HepG2 (cell line): ENCODE data around the gene PPP3R1. TPM values are rescaled to one million over a fixed set of nuclear protein-coding genes. Genes with fewer than 3 reads are reported as not detected.

Experiments
- HMGXB3 ChIP-seq: sonication (generic); formaldehyde crosslinking; IDR thresholded peaks from 2 replicates; pipeline ENCODE4 v1.4.0; 2020; ENCODE audit warnings: missing genetic modification reagents, borderline replicate concordance
- KIAA2018 ChIP-seq: sonication (generic); formaldehyde crosslinking; IDR thresholded peaks from 2 replicates; pipeline ENCODE4 v1.5.0; 2020; ENCODE audit warnings: mild to moderate bottlenecking, missing genetic modification reagents, borderline replicate concordance
- KLF16 ChIP-seq, 2 experiments: sonication (generic) in 1 of 2; formaldehyde crosslinking in 1 of 2; IDR thresholded peaks; 2 replicates each; pipeline versions ENCODE4 v1.6.1 to v1.8.0; 2016 to 2023; ENCODE audit warnings: missing genetic modification reagents in 2 of 2, missing compliant biosample characterization in 1 of 2
- KLF9 ChIP-seq: IDR thresholded peaks from 2 replicates; pipeline ENCODE4 v1.6.1; 2016; ENCODE audit warnings: low read depth
- MIXL1 ChIP-seq: IDR thresholded peaks from 2 replicates; pipeline ENCODE4 v1.6.1; 2016
- SCMH1 ChIP-seq: sonication (generic); formaldehyde crosslinking; IDR thresholded peaks from 2 replicates; pipeline ENCODE4 v1.9.0; 2021; ENCODE audit warnings: missing genetic modification reagents, mild to moderate bottlenecking, borderline replicate concordance
- ZFP36L1 ChIP-seq: sonication (generic); formaldehyde crosslinking; IDR thresholded peaks from 2 replicates; pipeline ENCODE4 v1.8.0; 2022; ENCODE audit warnings: mild to moderate bottlenecking, missing genetic modification reagents, moderate library complexity
- ZFP36L2 ChIP-seq: sonication (generic); formaldehyde crosslinking; IDR thresholded peaks from 2 replicates; pipeline ENCODE4 v1.4.0; 2020; ENCODE audit warnings: missing genetic modification reagents
- ZNF12 ChIP-seq: sonication (generic); formaldehyde crosslinking; IDR thresholded peaks from 2 replicates; pipeline ENCODE4 v1.5.0; 2020; ENCODE audit warnings: missing genetic modification reagents
- ZNF253 ChIP-seq: sonication (generic); formaldehyde crosslinking; IDR thresholded peaks from 2 replicates; pipeline ENCODE4 v1.8.0; 2022; ENCODE audit warnings: mild to moderate bottlenecking, missing genetic modification reagents, borderline replicate concordance
- ZNF275 ChIP-seq: sonication (generic); formaldehyde crosslinking; IDR thresholded peaks from 2 replicates; pipeline ENCODE4 v1.8.0; 2022; ENCODE audit warnings: missing genetic modification reagents, mild to moderate bottlenecking, inconsistent platforms, borderline replicate concordance
- ZNF562 ChIP-seq: sonication (generic); formaldehyde crosslinking; IDR thresholded peaks from 2 replicates; pipeline ENCODE4 v1.8.0; 2022; ENCODE audit warnings: missing genetic modification reagents, borderline replicate concordance
- ZNF567 ChIP-seq: sonication (generic); formaldehyde crosslinking; IDR thresholded peaks from 2 replicates; pipeline ENCODE4 v1.8.1; 2023; ENCODE audit warnings: mild to moderate bottlenecking, missing genetic modification reagents, borderline replicate concordance
- ZNF781 ChIP-seq: sonication (generic); formaldehyde crosslinking; IDR thresholded peaks from 2 replicates; pipeline ENCODE4 v1.5.1; 2020; ENCODE audit warnings: borderline replicate concordance, mild to moderate bottlenecking, missing genetic modification reagents; ENCODE audit errors: not compliant biosample characterization
- polyA plus RNA-seq, 8 experiments: library from polyadenylated mRNA; depleted of rRNA in 3 of 8; stranded (reverse) in 7 of 8; unstranded in 1 of 8; fragments of >200 nt; fragmentation: Illumina TruSeq in 4 of 8; extraction: Trizol in 4 of 8; gene quantifications; 2 replicates each; pipeline versions ENCODE4 v1.2.1 to v1.2.3, GENCODE V29; 2011 to 2016; ENCODE audit warnings: low read depth in 4 of 8, missing spikeins in 1 of 8, mixed read lengths in 1 of 8; ENCODE audit not compliant: insufficient read depth in 1 of 8
- total RNA-seq, 5 experiments: library from RNA; depleted of rRNA; stranded (reverse); fragments of >200 nt; fragmentation: Illumina TruSeq; extraction: Trizol; gene quantifications; 2 replicates each; pipeline ENCODE4 v1.2.3, GENCODE V29; 2016; ENCODE audit warnings: low read depth in 1 of 5

PPP3R1 gene
- total and polyA plus RNA-seq, 2 of the 13 experiments (the other 11 are each of a cell fraction or from before 2014, with no cell fraction given) = 11.6 to 25.7 TPM

GRCh38 chr2:68157402-68158133, 94.8 kb downstream of the PPP3R1 start, which contains the start of gene PNO1 (continued):
- TF ChIP-seq ZNF562 (CRISPR knock-in tag) = no peak; the same call in 1 of the 2 replicates
- no peak; the same call in 1 of the 2 replicates for TF ChIP-seq ZNF12
- TF ChIP-seq ZNF275 (CRISPR knock-in tag) = 0 out of 2 replicates have a peak, but pooled peaks have one; percentile 38
- no peak for TF ChIP-seq ZFP36L2
- TF ChIP-seq ZNF253 (CRISPR knock-in tag) = peak; percentile 87; the same call in 1 of the 2 replicates
- TF ChIP-seq KIAA2018 = peak; percentile 65; the same call in 1 of the 2 replicates
- TF ChIP-seq SCMH1 (CRISPR knock-in tag) = no peak
- TF ChIP-seq ZFP36L1 (CRISPR knock-in tag) = peak; percentile 97
- TF ChIP-seq HMGXB3 (CRISPR knock-in tag) = peak; percentile 77; the same call in 1 of the 2 replicates
- TF ChIP-seq ZNF781 (CRISPR knock-in tag) = peak; percentile 89
- no peak; a peak in 2 of 4 replicates for TF ChIP-seq KLF16 (CRISPR knock-in tag; IDR thresholded peaks at IDR 0.05)
- no peak; the same call in 1 of the 2 replicates for TF ChIP-seq KLF9 (CRISPR knock-in tag)
- 0 out of 2 replicates have a peak, but pooled peaks have one; percentile 32 for TF ChIP-seq ZNF567
- peak; percentile 46 for TF ChIP-seq MIXL1 (CRISPR knock-in tag)
